HG02981 (cell line): ENCODE measurements around the gene SDK1.

Experiments used
- ATAC-seq: cut with Tn5 transposase; IDR thresholded peaks from one replicate; pipeline ENCODE4 v1.9.1; 2021; ENCODE audit warnings: mild to moderate bottlenecking, moderate library complexity; ENCODE audit not compliant: unreplicated experiment

The SDK1 gene

DNA sequence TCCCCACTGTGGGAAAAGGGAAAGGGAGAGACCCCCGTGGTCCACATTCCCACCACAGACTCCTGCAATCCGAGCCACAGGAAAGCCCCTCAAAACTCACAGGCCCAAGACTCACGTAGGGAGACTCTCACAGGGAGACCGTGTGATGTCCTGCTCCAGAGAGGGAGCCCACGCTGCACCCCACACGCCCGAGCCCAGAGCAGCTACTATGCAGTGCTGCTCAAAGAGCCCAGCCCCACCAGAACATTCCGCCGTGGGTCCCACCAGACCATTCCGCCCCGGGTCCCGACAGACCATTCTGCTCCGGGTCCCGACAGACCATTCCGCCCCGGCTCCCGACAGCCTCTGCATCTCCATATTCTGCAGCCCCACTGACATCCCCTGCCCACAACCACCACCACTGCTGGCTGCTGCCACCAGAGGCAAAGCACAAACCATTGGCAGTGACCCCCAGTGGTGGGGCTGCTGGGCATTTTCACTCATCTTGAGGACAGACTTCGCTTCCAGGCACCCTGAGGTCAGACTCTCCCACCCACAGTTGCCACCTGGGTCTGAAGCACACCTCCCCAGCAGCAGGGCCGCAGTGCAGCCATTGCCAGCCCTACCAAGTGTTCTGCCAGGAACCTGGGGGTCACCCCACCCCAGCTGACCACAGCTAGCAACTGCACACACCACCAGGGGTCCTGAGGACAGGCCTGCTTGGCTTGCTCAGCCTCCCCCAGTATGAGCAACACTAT is 755.7 kb downstream of the SDK1 start:
- ATAC-seq: no peak

DNA sequence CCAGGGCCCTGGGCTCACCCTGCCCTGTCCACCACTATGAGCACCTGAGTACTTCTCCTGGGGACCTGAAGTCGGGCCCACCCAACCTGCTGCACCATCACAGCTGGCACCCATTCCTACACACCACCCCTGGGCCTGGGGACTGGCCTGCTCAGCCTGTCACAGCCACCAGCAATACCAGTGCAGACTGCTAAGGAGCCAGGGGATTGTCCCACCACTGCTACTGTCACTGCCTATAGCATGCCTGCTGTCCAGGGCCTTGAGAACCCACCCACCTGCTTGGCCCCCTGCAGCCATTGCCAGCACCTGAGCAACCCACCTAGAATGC is 756.2 kb downstream of the SDK1 start:
- no peak for ATAC-seq

DNA sequence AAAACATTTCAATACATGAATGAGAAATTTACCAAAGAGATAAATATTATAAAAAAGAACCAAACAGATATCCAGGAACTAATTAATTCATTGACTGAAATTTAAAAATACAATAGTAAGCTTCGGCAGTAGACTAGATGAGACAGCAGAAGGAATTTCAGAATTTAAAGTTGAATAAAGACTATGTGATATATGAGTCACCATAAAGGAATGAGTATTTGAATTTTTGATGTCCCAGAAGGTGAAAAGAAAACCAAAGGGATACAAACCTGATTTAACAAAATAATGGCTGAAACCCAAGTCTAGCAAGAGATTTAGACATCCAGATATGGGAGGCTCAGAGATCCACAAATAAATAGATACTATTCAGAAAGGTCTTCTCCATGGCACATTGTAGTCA is 757.1 kb downstream of the SDK1 start:
- no peak for ATAC-seq

- ATAC-seq: no peak
Observed at GRCh38 chr7:4065190-4065589, 764.1 kb downstream of the SDK1 start.

- no peak for ATAC-seq
Observed at GRCh38 chr7:4066206-4066605, 765.2 kb downstream of the SDK1 start.

- no peak for ATAC-seq
Observed at GRCh38 chr7:4066626-4067475, 765.8 kb downstream of the SDK1 start.

- ATAC-seq: no peak
Observed at GRCh38 chr7:4067476-4067760, 766.4 kb downstream of the SDK1 start.

- no peak for ATAC-seq
Observed at GRCh38 chr7:4067874-4068273, 766.8 kb downstream of the SDK1 start.

- ATAC-seq: no peak
Observed at GRCh38 chr7:4068286-4068685, 767.2 kb downstream of the SDK1 start.

DNA sequence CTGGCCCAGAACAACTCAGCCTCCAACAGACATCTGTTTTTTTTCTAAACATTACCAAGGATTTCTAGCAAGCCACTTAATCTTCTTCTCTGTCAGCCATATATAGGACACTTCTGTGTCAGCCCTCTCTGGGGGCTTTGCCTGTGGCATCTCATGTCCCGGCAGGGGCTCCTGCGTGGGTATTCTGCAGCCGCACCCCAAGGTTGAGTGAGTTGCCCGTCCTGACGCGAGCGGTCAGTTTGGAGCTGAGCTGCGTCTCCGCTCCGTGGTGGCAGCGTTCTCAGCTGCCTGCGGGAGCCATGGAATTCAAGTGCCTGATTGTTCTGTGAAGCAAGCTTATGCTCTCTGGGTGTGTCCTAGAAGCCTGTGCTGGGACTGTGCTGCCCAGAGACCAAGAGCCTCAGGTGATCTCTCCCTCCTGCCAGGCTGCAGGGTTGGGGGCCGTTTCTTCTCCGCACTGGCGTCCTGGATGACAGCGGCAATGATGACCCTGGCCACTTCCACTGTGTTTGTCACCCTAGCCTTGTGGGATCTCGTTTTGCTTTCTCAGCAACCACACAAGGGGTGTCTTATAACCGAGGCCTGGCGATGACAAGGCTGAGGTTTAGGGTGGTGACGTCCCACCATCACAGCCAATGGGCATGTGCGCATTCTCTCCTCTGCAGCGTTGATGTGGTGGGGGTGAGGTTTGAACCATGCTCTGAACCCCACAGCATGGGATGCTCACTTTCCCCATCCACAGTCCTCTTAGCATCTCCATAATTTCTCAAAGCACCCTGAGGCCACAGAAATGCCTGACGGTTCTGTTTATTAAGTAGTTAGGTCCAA is 768.4 kb downstream of the SDK1 start:
- ATAC-seq: no peak

- ATAC-seq: no peak
Observed at GRCh38 chr7:4070214-4070613, 769.2 kb downstream of the SDK1 start.

DNA sequence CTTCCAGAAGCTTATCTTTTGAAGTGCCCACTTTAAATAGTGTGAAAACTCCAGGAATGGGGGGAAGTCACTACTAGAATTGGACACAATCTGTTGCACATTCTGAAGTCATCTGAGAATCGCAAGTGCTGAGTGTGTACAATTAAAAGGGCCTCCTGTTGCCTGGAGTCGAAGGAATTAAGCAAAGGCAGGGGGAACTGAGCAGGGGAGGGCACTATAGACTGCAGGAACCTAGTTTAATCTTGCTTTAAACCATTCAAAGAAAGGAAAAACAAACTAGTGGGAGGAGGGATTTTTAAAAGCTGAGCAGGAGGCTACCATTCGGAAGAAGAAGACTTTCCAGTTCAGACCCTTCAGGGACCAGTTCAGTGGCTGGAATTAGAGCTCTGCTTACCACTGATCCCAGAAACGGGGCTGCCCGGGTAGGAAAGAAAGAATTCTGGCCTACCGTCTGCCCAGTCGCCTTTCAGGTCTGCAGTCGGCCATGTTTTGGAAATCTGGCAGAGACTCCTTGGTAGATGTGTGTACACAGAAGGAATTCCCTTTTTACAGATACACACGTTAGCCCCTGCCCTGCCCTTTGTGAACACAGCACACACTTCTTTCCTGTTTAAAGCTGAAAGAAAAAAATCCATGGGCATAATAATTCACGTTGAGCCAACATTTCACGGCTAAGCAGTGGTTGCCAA is 770.5 kb downstream of the SDK1 start:
- no peak for ATAC-seq

- no peak for ATAC-seq
Observed at GRCh38 chr7:4072161-4072925, 771.3 kb downstream of the SDK1 start.

DNA sequence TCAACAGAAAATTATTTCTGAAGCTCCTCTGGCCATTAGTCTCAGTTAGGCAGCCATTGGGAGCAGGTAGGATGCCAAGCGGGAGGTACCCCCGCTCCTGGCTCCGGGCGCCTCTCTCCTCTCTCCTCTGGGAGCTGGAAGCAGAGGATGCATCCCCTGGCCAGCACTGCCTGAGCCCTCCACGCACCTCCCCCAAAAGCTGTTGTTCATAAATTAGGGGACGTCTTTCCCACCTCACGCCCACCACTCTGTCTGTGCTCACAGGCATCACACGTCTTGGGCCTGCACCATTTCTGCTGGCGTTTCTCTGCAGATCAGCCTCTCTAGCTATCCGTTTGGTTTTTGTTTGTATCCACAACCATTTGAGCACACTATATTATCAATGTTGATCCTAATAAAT is 772.0 kb downstream of the SDK1 start:
- ATAC-seq: no peak

DNA sequence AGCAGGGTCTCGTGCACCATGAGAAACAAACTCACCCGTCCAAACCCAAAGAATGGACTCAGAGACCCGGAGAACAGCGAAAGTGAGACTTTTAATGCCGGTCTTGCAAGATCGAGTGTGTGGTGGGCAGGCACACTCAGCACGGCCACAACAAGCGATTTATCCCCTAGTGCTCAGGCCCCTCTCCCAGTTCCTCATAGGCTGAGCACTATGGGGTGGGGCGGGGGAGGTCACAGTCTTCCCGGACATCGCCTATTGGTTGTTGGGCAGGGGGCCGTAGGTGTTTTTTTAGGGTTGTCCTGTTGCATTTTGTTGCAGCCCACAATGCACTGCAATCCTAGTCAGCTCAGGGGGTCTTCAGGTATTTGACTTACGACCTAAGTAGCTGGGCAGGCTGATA is 772.7 kb downstream of the SDK1 start:
- ATAC-seq: no peak

- no peak for ATAC-seq
Observed at GRCh38 chr7:4074407-4074806, 773.4 kb downstream of the SDK1 start.

DNA sequence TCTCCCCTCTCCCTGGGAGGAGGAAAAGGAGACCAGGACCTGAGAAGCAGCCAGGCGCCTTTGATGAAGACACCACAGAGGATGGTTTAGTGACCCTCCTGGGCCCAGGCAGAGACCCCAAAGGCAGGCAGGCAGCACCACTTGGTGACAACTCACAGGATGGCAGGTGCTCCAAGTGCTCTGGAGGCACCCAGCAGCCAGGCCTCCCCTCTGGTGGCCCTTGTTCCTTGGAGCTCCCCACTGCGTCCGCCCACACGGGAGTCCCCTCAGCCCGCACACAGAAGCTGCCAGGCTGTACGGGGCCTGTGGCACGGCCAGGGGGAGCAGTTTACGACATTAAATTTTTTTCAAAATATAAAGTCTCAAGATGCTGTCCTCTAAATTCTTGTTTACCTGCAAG is 773.9 kb downstream of the SDK1 start:
- ATAC-seq: no peak

- ATAC-seq: no peak
Observed at GRCh38 chr7:4076701-4077294, 775.7 kb downstream of the SDK1 start.

- ATAC-seq: no peak
Observed at GRCh38 chr7:4077980-4078379, 776.9 kb downstream of the SDK1 start.

GRCh38 chr7:4078580-4078979 is 777.5 kb downstream of the SDK1 start:
- no peak for ATAC-seq
